GM23338 (cell line): Measurements from ENCODE around the gene DGKD. TPM values are rescaled to one million over a fixed set of nuclear protein-coding genes. Genes with fewer than 3 reads are reported as not detected.
A peak's percentile ranks its signal among the peaks of the same experiment; 100 is the strongest.

Source experiments
- ATAC-seq: fragments of 200-7000 bp; cut with Tn5 transposase; 3 replicates; pipeline ENCODE4 v1.9.1; 2020
- DNase-seq: peaks from one replicate; pipeline ENCODE4 v3.0.0-alpha.2; 2015; ENCODE audit warnings: low spot score
- H2AFZ ChIP-seq: fragments of 200-600 bp; sonication (generic); 2 replicates; pipeline ENCODE4 v1.8.0; 2016; ENCODE audit warnings: antibody characterized with exemption, mild to moderate bottlenecking, moderate library complexity
- H3F3A ChIP-seq: fragments of 200-600 bp; sonication (generic); replicated peaks from 2 replicates; pipeline ENCODE4 v1.8.0; 2017; ENCODE audit warnings: antibody characterized with exemption, mixed run types, low read depth
- H3K27ac ChIP-seq: fragments of 200-600 bp; sonication (generic); 2 replicates; pipeline ENCODE4 v1.6.1; 2016; ENCODE audit warnings: low read depth
- H3K27me3 ChIP-seq: fragments of 200-600 bp; sonication (generic); 2 replicates; pipeline ENCODE4 v1.8.0; 2016; ENCODE audit warnings: mild to moderate bottlenecking, mixed run types, moderate library complexity; ENCODE audit not compliant: insufficient read depth
- H3K36me3 ChIP-seq: fragments of 200-600 bp; sonication (generic); 2 replicates; pipeline ENCODE4 v1.8.0; 2016; ENCODE audit warnings: mild to moderate bottlenecking; ENCODE audit not compliant: insufficient read depth
- H3K4me1 ChIP-seq: fragments of 200-600 bp; sonication (generic); 2 replicates; pipeline ENCODE4 v1.8.0; 2016; ENCODE audit warnings: mild to moderate bottlenecking, moderate library complexity; ENCODE audit not compliant: insufficient read depth
- H3K4me2 ChIP-seq: fragments of 200-600 bp; sonication (generic); 2 replicates; pipeline ENCODE4 v1.7.1; 2017; ENCODE audit warnings: mixed run types
- H3K4me3 ChIP-seq: fragments of 200-600 bp; sonication (generic); 2 replicates; pipeline ENCODE4 v1.6.1; 2016; ENCODE audit warnings: mixed run types
- H3K79me2 ChIP-seq: fragments of 200-600 bp; sonication (generic); replicated peaks from 2 replicates; pipeline ENCODE4 v1.8.0; 2017; ENCODE audit warnings: mild to moderate bottlenecking; ENCODE audit not compliant: insufficient read depth
- H3K9me2 ChIP-seq: fragments of 200-600 bp; sonication (generic); 2 replicates; pipeline ENCODE4 v1.8.0; 2017; ENCODE audit not compliant: insufficient read depth
- H4K20me1 ChIP-seq: fragments of 200-600 bp; sonication (generic); replicated peaks from 2 replicates; pipeline ENCODE4 v1.8.0; 2017; ENCODE audit warnings: mild to moderate bottlenecking; ENCODE audit not compliant: insufficient read depth
- H3K27ac Mint-ChIP-seq: 2 replicates; pipeline ENCODE4 v1.8.0; 2020; ENCODE audit warnings: inconsistent platforms, mild to moderate bottlenecking, moderate library complexity, mixed read lengths
- H3K27me3 Mint-ChIP-seq: 3 replicates; pipeline ENCODE4 v1.8.0; 2022; ENCODE audit warnings: low read depth, mild to moderate bottlenecking, moderate library complexity, mixed read lengths, inconsistent platforms; ENCODE audit not compliant: insufficient read depth, poor library complexity
- H3K36me3 Mint-ChIP-seq: 3 replicates; pipeline ENCODE4 v1.8.0; 2021; ENCODE audit warnings: low read depth, mild to moderate bottlenecking, inconsistent platforms, moderate library complexity, mixed read lengths
- H3K4me1 Mint-ChIP-seq: 3 replicates; pipeline ENCODE4 v1.8.0; 2020; ENCODE audit warnings: mild to moderate bottlenecking, inconsistent platforms, mixed read lengths
- H3K4me3 Mint-ChIP-seq: 3 replicates; pipeline ENCODE4 v1.8.0; 2021; ENCODE audit warnings: moderate library complexity, mild to moderate bottlenecking, inconsistent platforms, mixed read lengths
- H3K9me3 Mint-ChIP-seq: 3 replicates; pipeline ENCODE4 v1.8.0; 2020; ENCODE audit warnings: moderate library complexity, mild to moderate bottlenecking, inconsistent platforms, mixed read lengths
- ETS1 ChIP-seq: IDR thresholded peaks from 2 replicates; pipeline ENCODE4 v1.6.1; 2016; ENCODE audit warnings: antibody characterized with exemption
- EZH2 ChIP-seq: fragments of 200-600 bp; sonication (generic); IDR thresholded peaks from one replicate; pipeline ENCODE4 v1.8.0; 2017; ENCODE audit warnings: antibody characterized with exemption, mild to moderate bottlenecking, low read depth; ENCODE audit not compliant: unreplicated experiment
- EZH2phosphoT487 ChIP-seq: fragments of 200-600 bp; sonication (generic); IDR thresholded peaks from one replicate; pipeline ENCODE4 v1.8.1; 2018; ENCODE audit warnings: antibody characterized with exemption; ENCODE audit not compliant: unreplicated experiment
- REST ChIP-seq: IDR thresholded peaks from one replicate; pipeline ENCODE4 v1.6.1; 2018; ENCODE audit warnings: antibody characterized with exemption; ENCODE audit not compliant: unreplicated experiment
- STAT1 ChIP-seq: IDR thresholded peaks from one replicate; pipeline ENCODE4 v1.6.1; 2016; ENCODE audit warnings: antibody characterized with exemption; ENCODE audit not compliant: unreplicated experiment
- ZNF114 ChIP-seq: fragments of 250-450 bp; sonication (Bioruptor Pico); IDR thresholded peaks from 2 replicates; pipeline ENCODE4 v1.5.0; 2020; ENCODE audit warnings: mild to moderate bottlenecking, moderate library complexity
- polyA plus RNA-seq: library from polyadenylated mRNA; unstranded; fragments of >200 nt; fragmentation: Nextera tagmentation; extraction: Ambion mirVana; gene quantifications from 2 replicates; pipeline ENCODE4 v1.2.1, GENCODE V29; 2016
- total RNA-seq: library from RNA; depleted of rRNA; stranded (reverse); fragments of >200 nt; shearing (Covaris generic); gene quantifications from 2 replicates; pipeline ENCODE4 v1.2.3, GENCODE V29; 2014

DGKD gene
- total and polyA plus RNA-seq, 2 experiments from 2014 or later, result 11.1 to 23.4 TPM

GRCh38 chr2:233379034-233379433 lies 24.7 kb downstream of the DGKD start:
- Histone ChIP-seq H3K27me3 (no peaks in the 10 kb centered on the region), H3K4me3 (no peak overlapping the region), H3K27ac (no peak overlapping the region), H3K4me1 (no peaks in the 10 kb centered on the region; the same call in 1 of the 2 replicates), H3K4me2 (no peak overlapping the region), H2AFZ (no peak overlapping the region), H3K9me2 (no peaks in the 10 kb centered on the region), H3F3A (no peaks in the 10 kb centered on the region), H3K36me3 (no peaks in the 10 kb centered on the region), H3K79me2 (peaks cover 34% of the 10 kb centered on the region), H4K20me1 (peaks cover 9% of the 10 kb centered on the region)
- Mint-ChIP-seq H3K27me3 (no peaks in the 10 kb centered on the region), H3K4me1 (peaks cover 15% of the 10 kb centered on the region), H3K4me3 (no peak overlapping the region), H3K27ac (peak overlapping the region; percentile 23; the same call in 1 of the 2 replicates), H3K9me3 (no peaks in the 10 kb centered on the region), H3K36me3 (peaks cover 8% of the 10 kb centered on the region; the same call in 2 of the 3 replicates)
- no peak for TF ChIP-seq ETS1
- no peak for TF ChIP-seq STAT1
- TF ChIP-seq EZH2phosphoT487, result no peak
- TF ChIP-seq REST, result no peak
- no peak for ATAC-seq
- DNase-seq, result no peak

DNA sequence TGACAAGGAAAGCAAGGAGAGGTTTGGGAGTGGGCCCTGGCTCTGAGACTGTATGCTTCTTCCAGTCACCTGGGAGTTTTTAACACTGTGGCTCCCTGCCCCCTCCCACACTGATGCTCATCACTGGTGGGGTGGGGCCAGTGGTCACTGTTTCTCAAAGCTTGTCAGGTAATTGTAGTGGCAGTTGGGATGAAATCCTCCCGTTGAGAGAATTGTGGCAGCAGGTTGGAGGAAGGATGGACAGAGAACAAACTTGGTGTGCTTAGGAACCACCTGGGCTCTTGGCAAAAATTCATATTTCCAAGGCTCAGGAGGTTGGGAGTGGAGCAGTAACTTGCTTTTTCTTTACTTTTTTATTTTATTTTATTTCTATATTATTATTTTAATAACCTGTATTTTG lies 25.1 kb downstream of the DGKD start:
- Mint-ChIP-seq H3K27ac (peak overlapping the region; percentile 7; the same call in 1 of the 2 replicates), H3K27me3 (no peaks in the 10 kb centered on the region), H3K9me3 (no peaks in the 10 kb centered on the region), H3K4me3 (no peak overlapping the region), H3K36me3 (peaks cover 8% of the 10 kb centered on the region; the same call in 2 of the 3 replicates), H3K4me1 (peaks cover 19% of the 10 kb centered on the region)
- no peaks in the 10 kb centered on the region for H3K9me2 ChIP-seq
- H3K4me1 ChIP-seq, result no peaks in the 10 kb centered on the region; the same call in 1 of the 2 replicates
- H3K79me2 ChIP-seq, result peaks cover 38% of the 10 kb centered on the region
- H3F3A ChIP-seq, result no peaks in the 10 kb centered on the region
- H3K4me2 ChIP-seq, result no peak overlapping the region
- H3K27me3 ChIP-seq, result no peaks in the 10 kb centered on the region
- H3K36me3 ChIP-seq, result no peaks in the 10 kb centered on the region
- peaks cover 9% of the 10 kb centered on the region for H4K20me1 ChIP-seq
- TF ChIP-seq ZNF114 (CRISPR knock-in tag), result no peak
- TF ChIP-seq REST, result no peak
- no peak for TF ChIP-seq EZH2
- H2AFZ ChIP-seq, result no peak overlapping the region
- DNase-seq (no peak), ATAC-seq (no peak)
- H3K4me3 ChIP-seq, result no peak overlapping the region
- no peak overlapping the region for H3K27ac ChIP-seq
